Caco-2 (cell line): ENCODE results near the gene REEP6. TPM values are rescaled to one million over a fixed set of nuclear protein-coding genes. Genes with fewer than 3 reads are reported as not detected.

Experiments
- BruUV-seq: library from RNA; stranded (reverse); fragments of 400-500 nt; replicated peaks from 2 replicates; lab custom pipeline; 2021; lab: Mats Ljungman, UMichigan
- CTCF ChIA-PET: fragments of 300-600 bp; sonication (Branson Sonifier 250); formaldehyde crosslinking; loops from one replicate; lab custom pipeline; 2022; ENCODE audit warnings: antibody characterized with exemption; lab: Charles Lee
- POLR2A ChIA-PET: fragments of 300-600 bp; sonication (Branson Sonifier 250); formaldehyde crosslinking; loops from one replicate; lab custom pipeline; 2022; ENCODE audit warnings: antibody characterized with exemption; lab: Charles Lee
- DNase-seq, 2 experiments: peaks; one replicate each; pipeline versions ENCODE4 v3.0.0 to v3.0.0-alpha.2; 2020 to 2022
- H3K27me3 ChIP-seq: replicated peaks from 2 replicates; pipeline ENCODE4 v1.6.0; 2011; ENCODE audit warnings: low read length; ENCODE audit not compliant: control insufficient read depth, insufficient read depth
- H3K36me3 ChIP-seq: 2 replicates; pipeline ENCODE4 v1.5.1; 2011; ENCODE audit warnings: low read length; ENCODE audit not compliant: control insufficient read depth, insufficient read depth
- H3K4me1 ChIP-seq: fragments of 250-450 bp; sonication (Bioruptor Pico); 2 replicates; pipeline ENCODE4 v1.5.1; 2020; ENCODE audit warnings: mild to moderate bottlenecking
- H3K4me3 ChIP-seq: 2 replicates; pipeline ENCODE4 v1.5.1; 2011; ENCODE audit warnings: low read depth, mild to moderate bottlenecking, control low read depth, low read length
- H3K9me3 ChIP-seq: fragments of 250-450 bp; sonication (Bioruptor Pico); 2 replicates; pipeline ENCODE4 v1.5.1; 2020; ENCODE audit warnings: mild to moderate bottlenecking, moderate library complexity
- H3K27ac Mint-ChIP-seq: one replicate; pipeline ENCODE4 v1.8.0; 2022; ENCODE audit warnings: mixed read lengths; ENCODE audit not compliant: unreplicated experiment
- H3K27me3 Mint-ChIP-seq: one replicate; pipeline ENCODE4 v1.8.0; 2022; ENCODE audit warnings: mixed read lengths; ENCODE audit not compliant: insufficient read depth, unreplicated experiment
- H3K36me3 Mint-ChIP-seq: one replicate; pipeline ENCODE4 v1.8.0; 2022; ENCODE audit warnings: mild to moderate bottlenecking, mixed read lengths; ENCODE audit not compliant: insufficient read depth, unreplicated experiment
- H3K4me1 Mint-ChIP-seq: one replicate; pipeline ENCODE4 v1.8.0; 2022; ENCODE audit warnings: low read depth, mixed read lengths; ENCODE audit not compliant: unreplicated experiment
- H3K4me3 Mint-ChIP-seq: one replicate; pipeline ENCODE4 v1.8.0; 2022; ENCODE audit warnings: mild to moderate bottlenecking, moderate library complexity, mixed read lengths; ENCODE audit not compliant: unreplicated experiment
- H3K9me3 Mint-ChIP-seq: one replicate; pipeline ENCODE4 v1.8.0; 2022; ENCODE audit warnings: mixed read lengths; ENCODE audit not compliant: unreplicated experiment
- CTCF ChIP-seq, 2 experiments: fragments of 200-600 bp in 1 of 2; IDR thresholded peaks; 1 replicate in 1 of 2; 2 replicates in 1 of 2; pipeline versions ENCODE4 v1.5.1 to v1.8.0; 2011 to 2022; ENCODE audit warnings: antibody characterized with exemption in 1 of 2, control low read depth in 1 of 2, inconsistent platforms in 1 of 2, low read depth in 1 of 2, low read length in 1 of 2, mild to moderate bottlenecking in 1 of 2, moderate library complexity in 1 of 2; ENCODE audit not compliant: insufficient read depth in 1 of 2, severe bottlenecking in 1 of 2, unreplicated experiment in 1 of 2
- intact Hi-C: fragments of 100-400 bp; cut with micrococcal nuclease; formaldehyde crosslinking; loops from one replicate; pipeline ENCODE4 v1.10.0; 2022; ENCODE audit not compliant: unreplicated experiment
- total RNA-seq: library from RNA; stranded (reverse); gene quantifications from 2 replicates; pipeline ENCODE4 v1.2.3, GENCODE V29; 2022

REEP6 gene
- total RNA-seq, 1 experiment from 2014 or later = 50.2 TPM

GRCh38 chr19:1452802-1453524 lies 38.0 kb upstream of the REEP6 start:
- H3K4me3 Mint-ChIP-seq = no peak overlapping the region
- intact Hi-C loops = no loop called here
- peaks cover 4% of the 10 kb centered on the region for H3K27me3 Mint-ChIP-seq
- H3K9me3 Mint-ChIP-seq = no peaks in the 10 kb centered on the region
- Histone ChIP-seq H3K36me3 (no peaks in the 10 kb centered on the region), H3K4me3 (no peak overlapping the region), H3K4me1 (no peaks in the 10 kb centered on the region), H3K27me3 (no peaks in the 10 kb centered on the region), H3K9me3 (no peaks in the 10 kb centered on the region)
- H3K36me3 Mint-ChIP-seq = peaks cover 45% of the 10 kb centered on the region
- POLR2A ChIA-PET = interaction anchor here (0.6 kb wide), 1 partner anchor 204 kb away, joined by 3 read pairs; no protein-coding TSS in a partner anchor
- no peaks in the 10 kb centered on the region for H3K4me1 Mint-ChIP-seq
- CTCF ChIA-PET = no interaction called here
- DNase-seq = no peak
- TF ChIP-seq CTCF (IDR thresholded peaks at IDR 0.05; ENCODE audit: insufficient read depth in 1 of 2, low read depth in 1 of 2, low read length in 1 of 2, severe bottlenecking in 1 of 2, unreplicated experiment in 1 of 2) = no peak
- H3K27ac Mint-ChIP-seq = no peak overlapping the region
- no TSS peak for BruUV-seq

GRCh38 chr19:1453525-1454364 lies 37.2 kb upstream of the REEP6 start:
- intact Hi-C loops = no loop called here
- H3K27me3 Mint-ChIP-seq = peaks cover 4% of the 10 kb centered on the region
- Histone ChIP-seq H3K36me3 (no peaks in the 10 kb centered on the region), H3K4me1 (no peaks in the 10 kb centered on the region), H3K4me3 (no peak overlapping the region), H3K9me3 (no peaks in the 10 kb centered on the region), H3K27me3 (no peaks in the 10 kb centered on the region)
- no TSS peak for BruUV-seq
- H3K36me3 Mint-ChIP-seq = peaks cover 50% of the 10 kb centered on the region
- no peak overlapping the region for H3K27ac Mint-ChIP-seq
- POLR2A ChIA-PET = interaction anchor here (0.6 kb wide), 3 partner anchors 11 to 205 kb away, joined by 3 to 4 read pairs (median 3); no protein-coding TSS in a partner anchor
- no peak for DNase-seq
- H3K4me3 Mint-ChIP-seq = no peak overlapping the region
- H3K4me1 Mint-ChIP-seq = no peaks in the 10 kb centered on the region
- CTCF ChIA-PET = interaction anchor here (0.5 kb wide), 1 partner anchor 920 kb away, joined by 3 read pairs; no protein-coding TSS in a partner anchor
- no peak for TF ChIP-seq CTCF (IDR thresholded peaks at IDR 0.05; ENCODE audit: insufficient read depth in 1 of 2, low read depth in 1 of 2, low read length in 1 of 2, severe bottlenecking in 1 of 2, unreplicated experiment in 1 of 2)
- no peaks in the 10 kb centered on the region for H3K9me3 Mint-ChIP-seq

- intact Hi-C loops = no loop called here
- no peak for TF ChIP-seq CTCF (IDR thresholded peaks at IDR 0.05; ENCODE audit: insufficient read depth in 1 of 2, low read depth in 1 of 2, low read length in 1 of 2, severe bottlenecking in 1 of 2, unreplicated experiment in 1 of 2)
- BruUV-seq = no TSS peak
- no peaks in the 10 kb centered on the region for H3K4me1 ChIP-seq
- H3K9me3 ChIP-seq = no peaks in the 10 kb centered on the region
- Mint-ChIP-seq H3K36me3 (peaks cover 50% of the 10 kb centered on the region), H3K4me1 (no peaks in the 10 kb centered on the region), H3K27ac (no peak overlapping the region), H3K4me3 (no peak overlapping the region), H3K9me3 (no peaks in the 10 kb centered on the region), H3K27me3 (peaks cover 4% of the 10 kb centered on the region)
- no peak for DNase-seq
- no peaks in the 10 kb centered on the region for H3K36me3 ChIP-seq
- no peak overlapping the region for H3K4me3 ChIP-seq
- H3K27me3 ChIP-seq = no peaks in the 10 kb centered on the region
- ChIA-PET POLR2A (no interaction called here), CTCF (interaction anchor here (0.7 kb wide), 2 partner anchors 10 to 81 kb away, joined by 4 to 5 read pairs; no protein-coding TSS in a partner anchor)
Observed at GRCh38 chr19:1455002-1455335, 36.0 kb upstream of the REEP6 start.
